Lower lobe of right lung (tissue), 2 donors: ENCODE data around the gene TIMM29. TPM values are rescaled to one million over a fixed set of nuclear protein-coding genes. Genes with fewer than 3 reads are reported as not detected.
A peak's percentile ranks its signal among the peaks of the same experiment; 100 is the strongest.

Source experiments
- ATAC-seq, 2 donors: fragments of 200-7000 bp; cut with Tn5 transposase; one replicate each; pipeline ENCODE4 v1.9.1; 2020 to 2022; ENCODE audit warnings: mild to moderate bottlenecking in 2 of 2, moderate library complexity in 2 of 2
- DNase-seq: peaks from one replicate; pipeline ENCODE4 v3.0.0-alpha.2; 2020
- H3K27ac ChIP-seq: fragments of 200-600 bp; one replicate; pipeline ENCODE4 v1.8.0; 2022
- H3K27me3 ChIP-seq: fragments of 200-600 bp; one replicate; pipeline ENCODE4 v1.8.0; 2022; ENCODE audit warnings: low read depth
- H3K36me3 ChIP-seq: fragments of 200-600 bp; one replicate; pipeline ENCODE4 v1.8.0; 2022; ENCODE audit warnings: mild to moderate bottlenecking
- H3K4me1 ChIP-seq: fragments of 200-600 bp; one replicate; pipeline ENCODE4 v1.8.0; 2022
- H3K4me3 ChIP-seq: fragments of 200-600 bp; one replicate; pipeline ENCODE4 v1.8.0; 2022; ENCODE audit warnings: mild to moderate bottlenecking
- H3K9me3 ChIP-seq: fragments of 200-600 bp; one replicate; pipeline ENCODE4 v1.8.0; 2022
- CTCF ChIP-seq: fragments of 200-600 bp; IDR thresholded peaks from one replicate; pipeline ENCODE4 v1.8.0; 2022; ENCODE audit warnings: antibody characterized with exemption, mild to moderate bottlenecking
- intact Hi-C: fragments of 100-400 bp; cut with DNase I; formaldehyde crosslinking; loops from one replicate; pipeline ENCODE4 v1.11.0; 2022
- total RNA-seq: library from RNA; stranded (reverse); fragmentation: NEBNext Ultra II Directional; extraction: Animal tissue kit (Norgen Biotek cat#: 25700); gene quantifications from one replicate; pipeline ENCODE4 v1.2.1, GENCODE V29; 2021
- donor health status: DM: no; HTN: yes; CAD: no; lungs with severe emphysema.

TIMM29 gene
- total RNA-seq, 1 donor from 2014 or later: 17.3 TPM

GRCh38 chr19:10960314-10961072 is 31.9 kb downstream of the TIMM29 start, which contains the start of gene SMARCA4:
Gene SMARCA4 (plus strand): TSS chr19:10961030. CDS start chr19:10984152, 23,122 bp downstream.
- Histone ChIP-seq H3K4me3 (peak within 1 kb of the TSS; percentile 89), H3K9me3 (no peaks in the 10 kb centered on the region), H3K4me1 (peaks cover 41% of the 10 kb centered on the region), H3K36me3 (no peaks in the 10 kb centered on the region), H3K27ac (peak within 1 kb of the TSS; percentile 99), H3K27me3 (no peaks in the 10 kb centered on the region)
- intact Hi-C loops: no loop called here
- TF ChIP-seq CTCF: no peak
- DNase-seq (peak; percentile 98), ATAC-seq (peak; percentile 96 to 99)

- DNase-seq (peak; percentile 51), ATAC-seq (peak; percentile 43 to 54)
- H3K27ac ChIP-seq: peak overlapping the region; percentile 81
- H3K27me3 ChIP-seq: no peaks in the 10 kb centered on the region
- peaks cover 41% of the 10 kb centered on the region for H3K4me1 ChIP-seq
- no peak for TF ChIP-seq CTCF
- peak overlapping the region; percentile 85 for H3K4me3 ChIP-seq
- no peaks in the 10 kb centered on the region for H3K9me3 ChIP-seq
- intact Hi-C loops: no loop called here
- no peaks in the 10 kb centered on the region for H3K36me3 ChIP-seq
Observed at GRCh38 chr19:10961073-10961860, 32.7 kb downstream of the TIMM29 start.

- ATAC-seq: no peak
- H3K27me3 ChIP-seq: no peaks in the 10 kb centered on the region
- peaks cover 42% of the 10 kb centered on the region for H3K4me1 ChIP-seq
- H3K27ac ChIP-seq: peak overlapping the region; percentile 46
- H3K9me3 ChIP-seq: no peaks in the 10 kb centered on the region
- no peaks in the 10 kb centered on the region for H3K36me3 ChIP-seq
- TF ChIP-seq CTCF: no peak
- DNase-seq: no peak
- intact Hi-C loops: no loop called here
- no peak overlapping the region for H3K4me3 ChIP-seq
Observed at GRCh38 chr19:10962863-10963262, 34.3 kb downstream of the TIMM29 start.

GRCh38 chr19:10963865-10964264 is 35.3 kb downstream of the TIMM29 start:
- H3K4me1 ChIP-seq: peaks cover 51% of the 10 kb centered on the region
- H3K9me3 ChIP-seq: no peaks in the 10 kb centered on the region
- H3K27ac ChIP-seq: peak overlapping the region; percentile 36
- H3K36me3 ChIP-seq: no peaks in the 10 kb centered on the region
- intact Hi-C loops: no loop called here
- no peak overlapping the region for H3K4me3 ChIP-seq
- DNase-seq: no peak
- H3K27me3 ChIP-seq: no peaks in the 10 kb centered on the region
- ATAC-seq: no peak
- TF ChIP-seq CTCF: no peak

- H3K4me1 ChIP-seq: peaks cover 50% of the 10 kb centered on the region
- ATAC-seq (no peak), DNase-seq (no peak)
- intact Hi-C loops: no loop called here
- H3K4me3 ChIP-seq: no peak overlapping the region
- no peak overlapping the region for H3K27ac ChIP-seq
- no peaks in the 10 kb centered on the region for H3K9me3 ChIP-seq
- no peak for TF ChIP-seq CTCF
- H3K27me3 ChIP-seq: no peaks in the 10 kb centered on the region
- no peaks in the 10 kb centered on the region for H3K36me3 ChIP-seq
Observed at GRCh38 chr19:10964903-10965302, 36.3 kb downstream of the TIMM29 start.
